ENCODE results near the gene UGT1A5. TPM values are rescaled to one million over a fixed set of nuclear protein-coding genes. Genes with fewer than 3 reads are reported as not detected.

UGT1A5 gene
- total RNA-seq, 1 experiment from 2014 or later, result not detected

DNA sequence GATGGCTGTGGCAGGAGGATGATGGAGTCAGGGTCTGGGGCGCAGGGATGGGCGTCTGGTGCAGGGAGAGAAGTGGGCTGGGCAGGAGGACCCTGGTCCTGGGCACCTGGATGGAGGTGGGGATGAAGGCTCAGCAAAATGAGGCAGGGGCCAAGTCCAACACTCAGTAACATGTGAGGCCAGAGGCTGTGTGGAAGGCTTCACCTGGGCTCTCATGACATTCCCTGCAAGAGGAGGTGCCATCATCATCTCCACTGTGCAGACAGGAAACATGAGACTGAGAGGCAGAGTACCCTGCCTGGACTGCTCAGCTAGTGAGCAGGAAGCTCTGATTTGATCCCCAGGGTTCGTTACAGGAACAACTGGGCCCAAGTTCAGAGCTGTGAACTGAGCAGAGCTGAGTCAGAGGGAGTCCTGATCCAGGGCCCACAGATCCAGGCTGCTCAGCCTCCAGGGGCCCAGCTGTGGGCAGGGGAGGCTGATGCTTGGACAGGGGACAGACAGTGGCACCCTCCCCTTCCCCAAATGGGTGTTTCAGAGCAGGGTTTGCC is 104.7 kb downstream of the UGT1A5 start:
- CTCF ChIA-PET, result no interaction called here
- H3K27ac ChIP-seq (ENCODE audit: low read depth, low read length), result no peak overlapping the region
- no peaks in the 10 kb centered on the region for H3K9me3 ChIP-seq (ENCODE audit: control insufficient read depth in 1 of 2, insufficient read depth in 1 of 2, low read depth in 1 of 2, low read length in 2 of 2)
- ATAC-seq (no peak), DNase-seq (ENCODE audit: low read depth, low spot score) (no peak)
- no peaks in the 10 kb centered on the region for H3K4me1 ChIP-seq (ENCODE audit: control insufficient read depth in 1 of 2, insufficient read depth in 2 of 2, low read length in 2 of 2)
- H2AFZ ChIP-seq (ENCODE audit: low read depth, low read length, poor library complexity, severe bottlenecking), result no peak overlapping the region
- no peaks in the 10 kb centered on the region for H3K79me2 ChIP-seq (ENCODE audit: insufficient read depth, low read length)
- H3K4me2 ChIP-seq (ENCODE audit: low read length), result no peak overlapping the region
- no peak overlapping the region for H3K4me3 ChIP-seq (replicated peaks in 1 of 2; ENCODE audit: low read depth in 1 of 2, low read length in 2 of 2)
- H3K27me3 ChIP-seq (ENCODE audit: insufficient read depth, low read length), result no peaks in the 10 kb centered on the region
- intact Hi-C loops (cut with micrococcal nuclease), result no loop called here
- no peaks in the 10 kb centered on the region for H4K20me1 ChIP-seq (ENCODE audit: insufficient read depth)
- H3K9me2 ChIP-seq (ENCODE audit: insufficient read depth), result no peaks in the 10 kb centered on the region
- no peak for TF ChIP-seq CEBPB (IDR thresholded peaks at IDR 0.05; ENCODE audit: low read depth)
- no peak for TF ChIP-seq ZFX (IDR thresholded peaks at IDR 0.05)
- POLR2A ChIA-PET, result no interaction called here
- RAD21 ChIA-PET (ENCODE audit: low non-redundant PET in 1 of 2, low total read pairs in 2 of 2, uncharacterized antibody in 2 of 2, unreplicated experiment in 2 of 2), result no interaction called here
- no peaks in the 10 kb centered on the region for H3K36me3 ChIP-seq (ENCODE audit: control insufficient read depth in 1 of 2, insufficient read depth in 2 of 2, low read length in 2 of 2)
- BruUV-seq (replicated peaks), result no TSS peak
- no peak overlapping the region for H3K9ac ChIP-seq (ENCODE audit: low read length)

DNA sequence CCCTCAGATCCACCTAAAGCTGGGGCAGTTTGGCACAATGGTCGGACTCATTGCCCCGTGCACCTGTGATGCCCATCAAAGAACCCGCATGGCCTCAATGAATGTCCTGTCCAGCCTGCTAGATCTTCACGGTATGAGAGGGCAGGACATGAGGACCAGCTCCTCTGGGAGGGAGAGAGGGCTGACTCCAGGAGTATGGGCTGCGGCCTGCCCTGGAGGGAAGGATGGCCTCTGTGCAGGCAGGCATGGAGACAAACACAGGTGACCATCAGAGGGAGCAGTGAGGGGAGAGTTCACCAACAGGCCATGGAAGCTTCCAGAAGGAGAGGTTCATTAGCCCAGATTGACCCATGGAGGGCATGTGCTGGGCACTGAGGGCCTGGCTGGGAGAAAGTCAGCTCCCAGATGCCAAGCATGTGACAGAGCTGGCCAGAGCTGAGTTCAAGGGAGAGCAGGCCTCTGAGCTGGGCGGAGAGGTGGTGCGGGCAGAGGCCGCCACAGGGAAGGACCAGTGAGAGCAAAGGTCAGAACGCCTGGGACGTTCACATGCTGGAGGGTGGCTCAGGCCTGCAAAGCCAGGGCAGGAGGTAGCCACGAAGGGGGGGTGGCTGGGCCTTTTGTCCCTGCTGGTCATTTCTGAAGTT is 105.4 kb downstream of the UGT1A5 start:
- ATAC-seq, result no peak
- ChIA-PET RAD21 (ENCODE audit: low non-redundant PET in 1 of 2, low total read pairs in 2 of 2, uncharacterized antibody in 2 of 2, unreplicated experiment in 2 of 2) (no interaction called here), POLR2A (no interaction called here), CTCF (no interaction called here)
- Histone ChIP-seq H3K4me3 (replicated peaks in 1 of 2; ENCODE audit: low read depth in 1 of 2, low read length in 2 of 2) (no peak overlapping the region), H3K79me2 (ENCODE audit: insufficient read depth, low read length) (no peaks in the 10 kb centered on the region), H3K4me1 (ENCODE audit: control insufficient read depth in 1 of 2, insufficient read depth in 2 of 2, low read length in 2 of 2) (no peaks in the 10 kb centered on the region), H3K27ac (ENCODE audit: low read depth, low read length) (no peak overlapping the region), H3K9ac (ENCODE audit: low read length) (no peak overlapping the region), H4K20me1 (ENCODE audit: insufficient read depth) (no peaks in the 10 kb centered on the region), H2AFZ (ENCODE audit: low read depth, low read length, poor library complexity, severe bottlenecking) (no peak overlapping the region), H3K4me2 (ENCODE audit: low read length) (no peak overlapping the region), H3K9me3 (ENCODE audit: control insufficient read depth in 1 of 2, insufficient read depth in 1 of 2, low read depth in 1 of 2, low read length in 2 of 2) (no peaks in the 10 kb centered on the region), H3K27me3 (ENCODE audit: insufficient read depth, low read length) (no peaks in the 10 kb centered on the region), H3K9me2 (ENCODE audit: insufficient read depth) (no peaks in the 10 kb centered on the region), H3K36me3 (ENCODE audit: control insufficient read depth in 1 of 2, insufficient read depth in 2 of 2, low read length in 2 of 2) (no peaks in the 10 kb centered on the region)
- intact Hi-C loops (cut with micrococcal nuclease), result no loop called here
- no TSS peak for BruUV-seq (replicated peaks)
- DNase-seq (ENCODE audit: low read depth, low spot score), result no peak
- no peak for TF ChIP-seq EZH2phosphoT487 (IDR thresholded peaks at IDR 0.05; ENCODE audit: borderline replicate concordance)
- no peak for TF ChIP-seq ELF1 (IDR thresholded peaks at IDR 0.05; ENCODE audit: borderline replicate concordance, low read depth)
- TF ChIP-seq CBX3 (IDR thresholded peaks at IDR 0.05; ENCODE audit: low read depth), result no peak
- TF ChIP-seq, protein P1, sequence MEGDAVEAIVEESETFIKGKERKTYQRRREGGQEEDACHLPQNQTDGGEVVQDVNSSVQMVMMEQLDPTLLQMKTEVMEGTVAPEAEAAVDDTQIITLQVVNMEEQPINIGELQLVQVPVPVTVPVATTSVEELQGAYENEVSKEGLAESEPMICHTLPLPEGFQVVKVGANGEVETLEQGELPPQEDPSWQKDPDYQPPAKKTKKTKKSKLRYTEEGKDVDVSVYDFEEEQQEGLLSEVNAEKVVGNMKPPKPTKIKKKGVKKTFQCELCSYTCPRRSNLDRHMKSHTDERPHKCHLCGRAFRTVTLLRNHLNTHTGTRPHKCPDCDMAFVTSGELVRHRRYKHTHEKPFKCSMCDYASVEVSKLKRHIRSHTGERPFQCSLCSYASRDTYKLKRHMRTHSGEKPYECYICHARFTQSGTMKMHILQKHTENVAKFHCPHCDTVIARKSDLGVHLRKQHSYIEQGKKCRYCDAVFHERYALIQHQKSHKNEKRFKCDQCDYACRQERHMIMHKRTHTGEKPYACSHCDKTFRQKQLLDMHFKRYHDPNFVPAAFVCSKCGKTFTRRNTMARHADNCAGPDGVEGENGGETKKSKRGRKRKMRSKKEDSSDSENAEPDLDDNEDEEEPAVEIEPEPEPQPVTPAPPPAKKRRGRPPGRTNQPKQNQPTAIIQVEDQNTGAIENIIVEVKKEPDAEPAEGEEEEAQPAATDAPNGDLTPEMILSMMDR (IDR thresholded peaks at IDR 0.05 in 2 of 3, conservative IDR thresholded peaks at IDR 0.05 in 1 of 3; ENCODE audit: borderline replicate concordance in 1 of 3, insufficient read depth in 1 of 3, low read depth in 2 of 3, low read length in 2 of 3), result no peak
- TF ChIP-seq, protein P2, sequence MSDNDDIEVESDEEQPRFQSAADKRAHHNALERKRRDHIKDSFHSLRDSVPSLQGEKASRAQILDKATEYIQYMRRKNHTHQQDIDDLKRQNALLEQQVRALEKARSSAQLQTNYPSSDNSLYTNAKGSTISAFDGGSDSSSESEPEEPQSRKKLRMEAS (IDR thresholded peaks at IDR 0.05), result no peak
- TF ChIP-seq, protein P3, sequence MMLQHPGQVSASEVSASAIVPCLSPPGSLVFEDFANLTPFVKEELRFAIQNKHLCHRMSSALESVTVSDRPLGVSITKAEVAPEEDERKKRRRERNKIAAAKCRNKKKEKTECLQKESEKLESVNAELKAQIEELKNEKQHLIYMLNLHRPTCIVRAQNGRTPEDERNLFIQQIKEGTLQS (IDR thresholded peaks at IDR 0.05), result no peak
- TF ChIP-seq CEBPB (IDR thresholded peaks at IDR 0.05; ENCODE audit: low read depth), result no peak
- no peak for TF ChIP-seq JUND (IDR thresholded peaks at IDR 0.05)
- no peak for TF ChIP-seq YY1 (IDR thresholded peaks at IDR 0.05; ENCODE audit: extremely low read depth, insufficient replicate concordance, low read depth, low read length)
- TF ChIP-seq ZNF274 (IDR thresholded peaks at IDR 0.05; ENCODE audit: low read depth, low read length), result no peak
- TF ChIP-seq, protein P4, sequence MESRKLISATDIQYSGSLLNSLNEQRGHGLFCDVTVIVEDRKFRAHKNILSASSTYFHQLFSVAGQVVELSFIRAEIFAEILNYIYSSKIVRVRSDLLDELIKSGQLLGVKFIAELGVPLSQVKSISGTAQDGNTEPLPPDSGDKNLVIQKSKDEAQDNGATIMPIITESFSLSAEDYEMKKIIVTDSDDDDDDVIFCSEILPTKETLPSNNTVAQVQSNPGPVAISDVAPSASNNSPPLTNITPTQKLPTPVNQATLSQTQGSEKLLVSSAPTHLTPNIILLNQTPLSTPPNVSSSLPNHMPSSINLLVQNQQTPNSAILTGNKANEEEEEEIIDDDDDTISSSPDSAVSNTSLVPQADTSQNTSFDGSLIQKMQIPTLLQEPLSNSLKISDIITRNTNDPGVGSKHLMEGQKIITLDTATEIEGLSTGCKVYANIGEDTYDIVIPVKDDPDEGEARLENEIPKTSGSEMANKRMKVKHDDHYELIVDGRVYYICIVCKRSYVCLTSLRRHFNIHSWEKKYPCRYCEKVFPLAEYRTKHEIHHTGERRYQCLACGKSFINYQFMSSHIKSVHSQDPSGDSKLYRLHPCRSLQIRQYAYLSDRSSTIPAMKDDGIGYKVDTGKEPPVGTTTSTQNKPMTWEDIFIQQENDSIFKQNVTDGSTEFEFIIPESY (IDR thresholded peaks at IDR 0.05; ENCODE audit: extremely low read depth, insufficient replicate concordance, low read length), result no peak
- no peak for TF ChIP-seq ZFX (IDR thresholded peaks at IDR 0.05)
- TF ChIP-seq FOSL1 (IDR thresholded peaks at IDR 0.05; ENCODE audit: low read depth), result no peak
- no peak for TF ChIP-seq SRF (IDR thresholded peaks at IDR 0.05; ENCODE audit: low read depth)
- TF ChIP-seq POLR2A (IDR thresholded peaks at IDR 0.05; ENCODE audit: borderline replicate concordance, extremely low read depth, insufficient read depth, insufficient read length), result no peak

Measured in HCT116 (cell line).